K562 (cell line): ENCODE results near the gene TMEM217. TPM values are rescaled to one million over a fixed set of nuclear protein-coding genes. Genes with fewer than 3 reads are reported as not detected.
A peak's percentile ranks its signal among the peaks of the same experiment; 100 is the strongest.

ENCODE experiments used
- CBX1 ChIP-seq: sonication (generic); IDR thresholded peaks from 2 replicates; pipeline ENCODE4 v1.6.1; 2016; ENCODE audit warnings: antibody characterized with exemption, low read depth, mild to moderate bottlenecking
- ESRRA ChIP-seq: fragments of 450-650 bp; IDR thresholded peaks from 2 replicates; pipeline ENCODE4 v1.6.1; 2014; ENCODE audit warnings: low read depth, mild to moderate bottlenecking, moderate library complexity, borderline replicate concordance
- FOSL1 ChIP-seq: fragments of 200-800 bp; sonication (Bioruptor generic); conservative IDR thresholded peaks from 2 replicates; pipeline ENCODE4 v1.6.1; 2016; ENCODE audit warnings: missing genetic modification characterization, missing compliant biosample characterization
- FUS ChIP-seq: fragments of 200-400 bp; formaldehyde crosslinking; optimal IDR thresholded peaks from 2 replicates; pipeline ENCODE3; 2017; ENCODE audit warnings: low read depth, low read length
- GATAD2A ChIP-seq: fragments of 450-650 bp; IDR thresholded peaks from 2 replicates; pipeline ENCODE4 v1.6.1; 2017
- MAFK ChIP-seq: IDR thresholded peaks from 2 replicates; pipeline ENCODE4 v1.6.1; 2011; ENCODE audit warnings: low read length, improper control_type of control experiment
- MEF2A ChIP-seq: IDR thresholded peaks from 2 replicates; pipeline ENCODE4 v1.6.1; 2011; ENCODE audit warnings: low read depth, mild to moderate bottlenecking, low read length, moderate library complexity; ENCODE audit not compliant: control insufficient read depth
- MXI1 ChIP-seq: IDR thresholded peaks from 2 replicates; pipeline ENCODE4 v1.6.1; 2011; ENCODE audit warnings: low read depth, mild to moderate bottlenecking, improper control_type of control experiment, low read length
- POLR3G ChIP-seq: IDR thresholded peaks from 2 replicates; pipeline ENCODE4 v1.6.1; 2011; ENCODE audit not compliant: insufficient read length, insufficient replicate concordance; ENCODE audit errors: extremely low read depth
- SP2 ChIP-seq: IDR thresholded peaks from 2 replicates; pipeline ENCODE4 v1.6.1; 2011; ENCODE audit warnings: mild to moderate bottlenecking, low read depth, low read length, moderate library complexity; ENCODE audit not compliant: poor library complexity, severe bottlenecking; ENCODE audit errors: extremely low read depth
- TAF7 ChIP-seq: fragments of 450-650 bp; IDR thresholded peaks from 2 replicates; pipeline ENCODE4 v1.6.1; 2016; ENCODE audit warnings: missing genetic modification characterization, missing compliant biosample characterization
- TEAD2 ChIP-seq: fragments of 450-650 bp; IDR thresholded peaks from 2 replicates; pipeline ENCODE4 v1.6.1; 2016; ENCODE audit warnings: missing genetic modification characterization, control low read depth, missing compliant biosample characterization
- polyA plus RNA-seq, 8 experiments: library from polyadenylated mRNA; depleted of rRNA in 4 of 8; stranded (reverse) in 5 of 8; unstranded in 3 of 8; fragments of >200 nt; fragmentation: Nextera tagmentation in 2 of 8; fragmentation: Illumina TruSeq in 1 of 8; extraction: Ambion mirVana in 2 of 8; extraction: Trizol in 1 of 8; gene quantifications; 2 replicates each; pipeline versions ENCODE4 v1.2.1 to v1.2.3, GENCODE V29; 2011 to 2014; ENCODE audit warnings: inconsistent platforms in 1 of 8, missing spikeins in 1 of 8
- total RNA-seq, 7 experiments: library from RNA; depleted of rRNA in 6 of 7; stranded (reverse); fragments of >200 nt in 6 of 7; fragmentation: Illumina TruSeq in 2 of 7; extraction: Trizol in 2 of 7; gene quantifications; 2 replicates each; pipeline versions ENCODE4 v1.2.1 to v1.2.3, GENCODE V29; 2011 to 2021; ENCODE audit warnings: low replicate concordance in 1 of 7
- TF ChIP-seq, protein P1 (sequence below): sonication (generic); formaldehyde crosslinking; IDR thresholded peaks from 2 replicates; pipeline ENCODE4 v1.8.0; 2023; ENCODE audit warnings: missing genetic modification reagents, mild to moderate bottlenecking, borderline replicate concordance
- TF ChIP-seq, protein P2 (sequence below): sonication (generic); formaldehyde crosslinking; IDR thresholded peaks from 2 replicates; pipeline ENCODE4 v1.8.0; 2022; ENCODE audit warnings: missing genetic modification reagents, mild to moderate bottlenecking, borderline replicate concordance
- TF ChIP-seq, protein P3 (sequence below): sonication (generic); formaldehyde crosslinking; IDR thresholded peaks from 2 replicates; pipeline ENCODE4 v1.9.0; 2022; ENCODE audit warnings: mild to moderate bottlenecking, missing genetic modification reagents
- TF ChIP-seq, protein P4 (sequence below), 2 experiments: fragments of 450-650 bp; IDR thresholded peaks; 2 replicates each; pipeline ENCODE4 v1.6.1; 2018; ENCODE audit warnings: mild to moderate bottlenecking in 2 of 2, low read depth in 1 of 2; ENCODE audit not compliant: partially characterized antibody in 2 of 2

TMEM217 gene
- total and polyA plus RNA-seq, 9 of the 15 experiments (the other 6 are each of a cell fraction or from before 2014, with no cell fraction given): 1.3 to 8.0 (median 1.9) TPM

DNA sequence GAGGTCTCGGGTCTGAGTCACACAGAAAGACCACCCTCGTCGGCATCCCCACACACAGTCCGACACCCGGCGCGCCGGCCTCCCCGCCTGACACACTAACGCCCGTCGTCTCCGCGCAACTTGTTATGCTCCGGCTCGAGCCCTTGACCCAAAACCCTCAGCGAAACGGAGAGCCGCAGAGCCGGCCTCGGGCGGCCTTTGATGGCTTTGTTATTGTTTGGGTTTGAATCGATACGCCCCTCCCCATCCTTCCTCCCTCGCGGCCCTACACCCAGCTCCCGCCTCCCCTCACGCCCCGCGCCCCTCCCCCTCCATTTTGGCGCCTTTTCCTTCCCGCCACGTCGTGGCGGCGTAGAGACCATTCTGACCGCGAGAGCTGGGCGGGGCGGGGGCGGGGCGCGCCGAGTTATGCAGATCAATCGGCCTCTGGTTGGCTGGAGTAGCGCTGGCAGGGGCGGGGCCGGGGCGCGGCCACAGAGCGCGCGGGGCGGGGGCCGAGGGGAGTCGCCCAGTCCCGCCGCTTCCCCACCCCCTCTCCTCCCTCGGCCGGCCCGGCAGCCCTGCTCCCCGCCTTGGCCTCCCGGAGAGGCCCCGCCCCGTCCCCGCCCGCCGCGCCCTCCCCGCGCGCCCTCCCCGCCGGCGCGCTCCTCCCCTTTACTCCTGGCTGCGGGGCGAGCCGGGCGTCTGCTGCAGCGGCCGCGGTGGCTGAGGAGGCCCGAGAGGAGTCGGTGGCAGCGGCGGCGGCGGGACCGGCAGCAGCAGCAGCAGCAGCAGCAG, 88.3 kb downstream of the TMEM217 start, which contains the start of gene PIM1 (continued):
- TF ChIP-seq, protein P1, sequence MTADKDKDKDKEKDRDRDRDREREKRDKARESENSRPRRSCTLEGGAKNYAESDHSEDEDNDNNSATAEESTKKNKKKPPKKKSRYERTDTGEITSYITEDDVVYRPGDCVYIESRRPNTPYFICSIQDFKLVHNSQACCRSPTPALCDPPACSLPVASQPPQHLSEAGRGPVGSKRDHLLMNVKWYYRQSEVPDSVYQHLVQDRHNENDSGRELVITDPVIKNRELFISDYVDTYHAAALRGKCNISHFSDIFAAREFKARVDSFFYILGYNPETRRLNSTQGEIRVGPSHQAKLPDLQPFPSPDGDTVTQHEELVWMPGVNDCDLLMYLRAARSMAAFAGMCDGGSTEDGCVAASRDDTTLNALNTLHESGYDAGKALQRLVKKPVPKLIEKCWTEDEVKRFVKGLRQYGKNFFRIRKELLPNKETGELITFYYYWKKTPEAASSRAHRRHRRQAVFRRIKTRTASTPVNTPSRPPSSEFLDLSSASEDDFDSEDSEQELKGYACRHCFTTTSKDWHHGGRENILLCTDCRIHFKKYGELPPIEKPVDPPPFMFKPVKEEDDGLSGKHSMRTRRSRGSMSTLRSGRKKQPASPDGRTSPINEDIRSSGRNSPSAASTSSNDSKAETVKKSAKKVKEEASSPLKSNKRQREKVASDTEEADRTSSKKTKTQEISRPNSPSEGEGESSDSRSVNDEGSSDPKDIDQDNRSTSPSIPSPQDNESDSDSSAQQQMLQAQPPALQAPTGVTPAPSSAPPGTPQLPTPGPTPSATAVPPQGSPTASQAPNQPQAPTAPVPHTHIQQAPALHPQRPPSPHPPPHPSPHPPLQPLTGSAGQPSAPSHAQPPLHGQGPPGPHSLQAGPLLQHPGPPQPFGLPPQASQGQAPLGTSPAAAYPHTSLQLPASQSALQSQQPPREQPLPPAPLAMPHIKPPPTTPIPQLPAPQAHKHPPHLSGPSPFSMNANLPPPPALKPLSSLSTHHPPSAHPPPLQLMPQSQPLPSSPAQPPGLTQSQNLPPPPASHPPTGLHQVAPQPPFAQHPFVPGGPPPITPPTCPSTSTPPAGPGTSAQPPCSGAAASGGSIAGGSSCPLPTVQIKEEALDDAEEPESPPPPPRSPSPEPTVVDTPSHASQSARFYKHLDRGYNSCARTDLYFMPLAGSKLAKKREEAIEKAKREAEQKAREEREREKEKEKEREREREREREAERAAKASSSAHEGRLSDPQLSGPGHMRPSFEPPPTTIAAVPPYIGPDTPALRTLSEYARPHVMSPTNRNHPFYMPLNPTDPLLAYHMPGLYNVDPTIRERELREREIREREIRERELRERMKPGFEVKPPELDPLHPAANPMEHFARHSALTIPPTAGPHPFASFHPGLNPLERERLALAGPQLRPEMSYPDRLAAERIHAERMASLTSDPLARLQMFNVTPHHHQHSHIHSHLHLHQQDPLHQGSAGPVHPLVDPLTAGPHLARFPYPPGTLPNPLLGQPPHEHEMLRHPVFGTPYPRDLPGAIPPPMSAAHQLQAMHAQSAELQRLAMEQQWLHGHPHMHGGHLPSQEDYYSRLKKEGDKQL: 0 out of 2 replicates have a peak, but pooled peaks have one; percentile 2
- TF ChIP-seq, protein P2, sequence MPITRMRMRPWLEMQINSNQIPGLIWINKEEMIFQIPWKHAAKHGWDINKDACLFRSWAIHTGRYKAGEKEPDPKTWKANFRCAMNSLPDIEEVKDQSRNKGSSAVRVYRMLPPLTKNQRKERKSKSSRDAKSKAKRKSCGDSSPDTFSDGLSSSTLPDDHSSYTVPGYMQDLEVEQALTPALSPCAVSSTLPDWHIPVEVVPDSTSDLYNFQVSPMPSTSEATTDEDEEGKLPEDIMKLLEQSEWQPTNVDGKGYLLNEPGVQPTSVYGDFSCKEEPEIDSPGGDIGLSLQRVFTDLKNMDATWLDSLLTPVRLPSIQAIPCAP (CRISPR knock-in tag): peak; percentile 68; the same call in 1 of the 2 replicates
- peak; percentile 37; the same call in 1 of the 2 replicates for TF ChIP-seq TAF7 (tag)
- no peak; the same call in 1 of the 2 replicates for TF ChIP-seq MAFK
- TF ChIP-seq, protein P3, sequence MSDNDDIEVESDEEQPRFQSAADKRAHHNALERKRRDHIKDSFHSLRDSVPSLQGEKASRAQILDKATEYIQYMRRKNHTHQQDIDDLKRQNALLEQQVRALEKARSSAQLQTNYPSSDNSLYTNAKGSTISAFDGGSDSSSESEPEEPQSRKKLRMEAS (CRISPR knock-in tag): no peak
- no peak for TF ChIP-seq SP2
- TF ChIP-seq FUS: no peak
- TF ChIP-seq, protein P4, sequence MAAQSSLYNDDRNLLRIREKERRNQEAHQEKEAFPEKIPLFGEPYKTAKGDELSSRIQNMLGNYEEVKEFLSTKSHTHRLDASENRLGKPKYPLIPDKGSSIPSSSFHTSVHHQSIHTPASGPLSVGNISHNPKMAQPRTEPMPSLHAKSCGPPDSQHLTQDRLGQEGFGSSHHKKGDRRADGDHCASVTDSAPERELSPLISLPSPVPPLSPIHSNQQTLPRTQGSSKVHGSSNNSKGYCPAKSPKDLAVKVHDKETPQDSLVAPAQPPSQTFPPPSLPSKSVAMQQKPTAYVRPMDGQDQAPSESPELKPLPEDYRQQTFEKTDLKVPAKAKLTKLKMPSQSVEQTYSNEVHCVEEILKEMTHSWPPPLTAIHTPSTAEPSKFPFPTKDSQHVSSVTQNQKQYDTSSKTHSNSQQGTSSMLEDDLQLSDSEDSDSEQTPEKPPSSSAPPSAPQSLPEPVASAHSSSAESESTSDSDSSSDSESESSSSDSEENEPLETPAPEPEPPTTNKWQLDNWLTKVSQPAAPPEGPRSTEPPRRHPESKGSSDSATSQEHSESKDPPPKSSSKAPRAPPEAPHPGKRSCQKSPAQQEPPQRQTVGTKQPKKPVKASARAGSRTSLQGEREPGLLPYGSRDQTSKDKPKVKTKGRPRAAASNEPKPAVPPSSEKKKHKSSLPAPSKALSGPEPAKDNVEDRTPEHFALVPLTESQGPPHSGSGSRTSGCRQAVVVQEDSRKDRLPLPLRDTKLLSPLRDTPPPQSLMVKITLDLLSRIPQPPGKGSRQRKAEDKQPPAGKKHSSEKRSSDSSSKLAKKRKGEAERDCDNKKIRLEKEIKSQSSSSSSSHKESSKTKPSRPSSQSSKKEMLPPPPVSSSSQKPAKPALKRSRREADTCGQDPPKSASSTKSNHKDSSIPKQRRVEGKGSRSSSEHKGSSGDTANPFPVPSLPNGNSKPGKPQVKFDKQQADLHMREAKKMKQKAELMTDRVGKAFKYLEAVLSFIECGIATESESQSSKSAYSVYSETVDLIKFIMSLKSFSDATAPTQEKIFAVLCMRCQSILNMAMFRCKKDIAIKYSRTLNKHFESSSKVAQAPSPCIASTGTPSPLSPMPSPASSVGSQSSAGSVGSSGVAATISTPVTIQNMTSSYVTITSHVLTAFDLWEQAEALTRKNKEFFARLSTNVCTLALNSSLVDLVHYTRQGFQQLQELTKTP (IDR thresholded peaks at IDR 0.05; ENCODE audit: low read depth in 1 of 2, partially characterized antibody in 2 of 2): peak; percentile 25 to 63
- peak; percentile 67; the same call in 1 of the 2 replicates for TF ChIP-seq FOSL1
- 0 out of 2 replicates have a peak, but pooled peaks have one; percentile 41 for TF ChIP-seq CBX1
- TF ChIP-seq MEF2A: no peak
- 0 out of 2 replicates have a peak, but pooled peaks have one; percentile 17 for TF ChIP-seq GATAD2A
- no peak for TF ChIP-seq POLR3G
- TF ChIP-seq TEAD2: no peak
- no peak; the same call in 1 of the 2 replicates for TF ChIP-seq ESRRA
- no peak for TF ChIP-seq MXI1
